ENCODE results near the gene PTPN1. TPM values are rescaled to one million over a fixed set of nuclear protein-coding genes. Genes with fewer than 3 reads are reported as not detected.

The PTPN1 gene
- total and polyA plus RNA-seq, 2 donors (not counting 1 experiment from before 2014, with no cell fraction given), result 20.0 to 28.7 TPM

DNA sequence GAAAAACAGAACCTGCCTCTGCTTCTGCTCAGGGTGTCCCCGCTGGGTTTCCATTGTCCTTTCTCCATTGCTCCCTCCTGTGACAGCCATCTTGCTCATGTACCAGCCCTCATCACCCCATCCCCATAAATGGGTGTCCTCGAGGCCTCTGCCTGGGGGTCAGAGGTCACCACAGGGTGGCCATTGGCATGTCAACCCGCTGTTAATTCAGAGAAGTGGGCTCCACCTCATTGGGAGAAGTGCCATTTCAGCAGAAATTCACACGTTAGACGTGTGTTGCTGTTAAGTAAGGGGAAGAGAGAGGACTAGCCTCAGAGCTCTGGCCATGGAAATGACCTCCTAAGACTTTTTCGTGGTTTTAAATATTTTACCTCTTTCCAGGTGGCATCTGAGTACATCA, 71.9 kb downstream of the PTPN1 start:
- no peaks in the 10 kb centered on the region for H3K27me3 ChIP-seq (ENCODE audit: control insufficient read depth, insufficient read depth, low read length)
- H2AFZ ChIP-seq (ENCODE audit: low read length), result no peak overlapping the region
- no peak overlapping the region for H3K4me3 ChIP-seq (replicated peaks in 1 of 4; ENCODE audit: control extremely low read depth in 1 of 4, insufficient read depth in 1 of 4, low read depth in 3 of 4, low read length in 4 of 4)
- no peaks in the 10 kb centered on the region for H3K4me1 ChIP-seq (ENCODE audit: control insufficient read depth, extremely low read depth, insufficient read depth, low read length)
- H3K9me3 ChIP-seq (ENCODE audit: control insufficient read depth, insufficient read depth, low read depth, low read length), result no peaks in the 10 kb centered on the region
- H3K9ac ChIP-seq (ENCODE audit: insufficient read depth, low read length), result no peak overlapping the region
- no peaks in the 10 kb centered on the region for H3K79me2 ChIP-seq (ENCODE audit: control insufficient read depth, insufficient read depth, low read length)
- peaks cover 26% of the 10 kb centered on the region for H3K36me3 ChIP-seq (ENCODE audit: control insufficient read depth, insufficient read depth, low read length)
- no peak for DNase-seq (ENCODE audit: low read depth in 2 of 2)
- no peaks in the 10 kb centered on the region for H4K20me1 ChIP-seq (ENCODE audit: control insufficient read depth, extremely low read depth, insufficient read depth, low read length)
- H3K4me2 ChIP-seq (ENCODE audit: extremely low read depth, insufficient read depth, low read length), result no peak overlapping the region
- TF ChIP-seq EZH2 (IDR thresholded peaks at IDR 0.05; ENCODE audit: low read length, missing control alignments), result no peak
- TF ChIP-seq CTCF (conservative IDR thresholded peaks at IDR 0.05 in 1 of 2, IDR thresholded peaks at IDR 0.05 in 1 of 2; ENCODE audit: low read depth in 1 of 2, low read length in 2 of 2), result no peak
- no peak overlapping the region for H3K27ac ChIP-seq (ENCODE audit: insufficient read depth, low read length)

- no peak for DNase-seq (ENCODE audit: low read depth in 2 of 2)
- H3K27me3 ChIP-seq (ENCODE audit: control insufficient read depth, insufficient read depth, low read length), result no peaks in the 10 kb centered on the region
- no peak overlapping the region for H3K4me3 ChIP-seq (replicated peaks in 1 of 4; ENCODE audit: control extremely low read depth in 1 of 4, insufficient read depth in 1 of 4, low read depth in 3 of 4, low read length in 4 of 4)
- H3K9me3 ChIP-seq (ENCODE audit: control insufficient read depth, insufficient read depth, low read depth, low read length), result no peaks in the 10 kb centered on the region
- H3K27ac ChIP-seq (ENCODE audit: insufficient read depth, low read length), result no peak overlapping the region
- H4K20me1 ChIP-seq (ENCODE audit: control insufficient read depth, extremely low read depth, insufficient read depth, low read length), result no peaks in the 10 kb centered on the region
- H3K79me2 ChIP-seq (ENCODE audit: control insufficient read depth, insufficient read depth, low read length), result no peaks in the 10 kb centered on the region
- no peak overlapping the region for H3K9ac ChIP-seq (ENCODE audit: insufficient read depth, low read length)
- H2AFZ ChIP-seq (ENCODE audit: low read length), result no peak overlapping the region
- H3K4me1 ChIP-seq (ENCODE audit: control insufficient read depth, extremely low read depth, insufficient read depth, low read length), result no peaks in the 10 kb centered on the region
- no peak for TF ChIP-seq CTCF (conservative IDR thresholded peaks at IDR 0.05 in 1 of 2, IDR thresholded peaks at IDR 0.05 in 1 of 2; ENCODE audit: low read depth in 1 of 2, low read length in 2 of 2)
- TF ChIP-seq EZH2 (IDR thresholded peaks at IDR 0.05; ENCODE audit: low read length, missing control alignments), result no peak
- H3K4me2 ChIP-seq (ENCODE audit: extremely low read depth, insufficient read depth, low read length), result no peak overlapping the region
- H3K36me3 ChIP-seq (ENCODE audit: control insufficient read depth, insufficient read depth, low read length), result peaks cover 26% of the 10 kb centered on the region
Measured at GRCh38 chr20:50582591-50583234, 72.5 kb downstream of the PTPN1 start.

- H4K20me1 ChIP-seq (ENCODE audit: control insufficient read depth, extremely low read depth, insufficient read depth, low read length), result no peaks in the 10 kb centered on the region
- peaks cover 24% of the 10 kb centered on the region for H3K36me3 ChIP-seq (ENCODE audit: control insufficient read depth, insufficient read depth, low read length)
- no peak overlapping the region for H3K27ac ChIP-seq (ENCODE audit: insufficient read depth, low read length)
- no peak for DNase-seq (ENCODE audit: low read depth in 2 of 2)
- H3K27me3 ChIP-seq (ENCODE audit: control insufficient read depth, insufficient read depth, low read length), result no peaks in the 10 kb centered on the region
- no peak overlapping the region for H2AFZ ChIP-seq (ENCODE audit: low read length)
- TF ChIP-seq CTCF (conservative IDR thresholded peaks at IDR 0.05 in 1 of 2, IDR thresholded peaks at IDR 0.05 in 1 of 2; ENCODE audit: low read depth in 1 of 2, low read length in 2 of 2) (no peak), EZH2 (IDR thresholded peaks at IDR 0.05; ENCODE audit: low read length, missing control alignments) (no peak)
- no peaks in the 10 kb centered on the region for H3K9me3 ChIP-seq (ENCODE audit: control insufficient read depth, insufficient read depth, low read depth, low read length)
- H3K79me2 ChIP-seq (ENCODE audit: control insufficient read depth, insufficient read depth, low read length), result no peaks in the 10 kb centered on the region
- H3K4me1 ChIP-seq (ENCODE audit: control insufficient read depth, extremely low read depth, insufficient read depth, low read length), result no peaks in the 10 kb centered on the region
- no peak overlapping the region for H3K4me3 ChIP-seq (replicated peaks in 1 of 4; ENCODE audit: control extremely low read depth in 1 of 4, insufficient read depth in 1 of 4, low read depth in 3 of 4, low read length in 4 of 4)
- H3K4me2 ChIP-seq (ENCODE audit: extremely low read depth, insufficient read depth, low read length), result no peak overlapping the region
- no peak overlapping the region for H3K9ac ChIP-seq (ENCODE audit: insufficient read depth, low read length)
Measured at GRCh38 chr20:50583442-50584150, 73.4 kb downstream of the PTPN1 start.
